Hepatocyte (in vitro differentiated cells): ENCODE data around the gene TACR2. TPM values are rescaled to one million over a fixed set of nuclear protein-coding genes. Genes with fewer than 3 reads are reported as not detected.

ENCODE experiments used
- DNase-seq: peaks from one replicate; pipeline ENCODE4 v3.0.0-alpha.2; 2016; ENCODE audit warnings: low spot score
- H2AFZ ChIP-seq: fragments of 200-600 bp; sonication (generic); 2 replicates; pipeline ENCODE4 v1.6.0; 2016; ENCODE audit warnings: antibody characterized with exemption, mild to moderate bottlenecking
- H3K27ac ChIP-seq: fragments of 200-600 bp; sonication (generic); 2 replicates; pipeline ENCODE4 v1.5.1; 2016; ENCODE audit warnings: mild to moderate bottlenecking
- H3K27me3 ChIP-seq: fragments of 200-600 bp; sonication (generic); 2 replicates; pipeline ENCODE4 v1.6.1; 2016
- H3K36me3 ChIP-seq: fragments of 200-600 bp; sonication (generic); replicated peaks from 2 replicates; pipeline ENCODE4 v1.5.1; 2016; ENCODE audit warnings: low read depth; ENCODE audit not compliant: insufficient read depth
- H3K4me1 ChIP-seq: fragments of 200-600 bp; sonication (generic); 2 replicates; pipeline ENCODE4 v1.5.1; 2016; ENCODE audit warnings: mild to moderate bottlenecking, moderate library complexity; ENCODE audit not compliant: insufficient read depth
- H3K4me2 ChIP-seq: fragments of 200-600 bp; sonication (generic); 2 replicates; pipeline ENCODE4 v1.6.0; 2016
- H3K4me3 ChIP-seq: fragments of 200-600 bp; sonication (generic); 2 replicates; pipeline ENCODE4 v1.5.1; 2016; ENCODE audit warnings: mild to moderate bottlenecking
- H3K79me2 ChIP-seq: fragments of 200-600 bp; sonication (generic); 2 replicates; pipeline ENCODE4 v1.6.0; 2017; ENCODE audit warnings: mild to moderate bottlenecking
- H3K9me2 ChIP-seq: fragments of 200-600 bp; sonication (generic); replicated peaks from 2 replicates; pipeline ENCODE4 v1.6.0; 2017; ENCODE audit warnings: mild to moderate bottlenecking; ENCODE audit not compliant: insufficient read depth
- H3K9me3 ChIP-seq: fragments of 200-600 bp; sonication (generic); 2 replicates; pipeline ENCODE4 v1.5.1; 2016; ENCODE audit warnings: low read depth, mild to moderate bottlenecking
- H4K20me1 ChIP-seq: fragments of 200-600 bp; sonication (generic); 2 replicates; pipeline ENCODE4 v1.6.0; 2016; ENCODE audit warnings: mild to moderate bottlenecking; ENCODE audit not compliant: insufficient read depth, poor library complexity, severe bottlenecking
- CTCF ChIP-seq: fragments of 200-600 bp; sonication (generic); IDR thresholded peaks from 2 replicates; pipeline ENCODE4 v1.5.1; 2016; ENCODE audit warnings: antibody characterized with exemption, mild to moderate bottlenecking; ENCODE audit not compliant: poor library complexity
- EZH2 ChIP-seq: fragments of 200-600 bp; sonication (generic); IDR thresholded peaks from 2 replicates; pipeline ENCODE4 v1.6.1; 2016; ENCODE audit warnings: antibody characterized with exemption, mild to moderate bottlenecking, borderline replicate concordance
- EZH2phosphoT487 ChIP-seq: fragments of 200-600 bp; sonication (generic); IDR thresholded peaks from one replicate; pipeline ENCODE4 v1.6.1; 2018; ENCODE audit warnings: antibody characterized with exemption, mild to moderate bottlenecking, low read depth, moderate library complexity; ENCODE audit not compliant: unreplicated experiment, severe bottlenecking
- WGBS: methylation state at CpG from one replicate; pipeline ENCODE4 v1.1.6; 2016; ENCODE audit warnings: low lambda C conversion rate; ENCODE audit errors: missing lambda C conversion rate; 5-methylcytosine and 5-hydroxymethylcytosine counted together
- polyA plus RNA-seq: library from polyadenylated mRNA; unstranded; fragments of >200 nt; fragmentation: Nextera tagmentation; extraction: Ambion mirVana; gene quantifications from 2 replicates; pipeline ENCODE4 v1.2.1, GENCODE V29; 2016
- total RNA-seq: library from RNA; depleted of rRNA; stranded (reverse); fragments of >200 nt; gene quantifications from 2 replicates; pipeline ENCODE4 v1.2.3, GENCODE V29; 2014

TACR2 gene
- total and polyA plus RNA-seq, 2 experiments from 2014 or later, result 0.07 TPM; not detected in 1

DNA sequence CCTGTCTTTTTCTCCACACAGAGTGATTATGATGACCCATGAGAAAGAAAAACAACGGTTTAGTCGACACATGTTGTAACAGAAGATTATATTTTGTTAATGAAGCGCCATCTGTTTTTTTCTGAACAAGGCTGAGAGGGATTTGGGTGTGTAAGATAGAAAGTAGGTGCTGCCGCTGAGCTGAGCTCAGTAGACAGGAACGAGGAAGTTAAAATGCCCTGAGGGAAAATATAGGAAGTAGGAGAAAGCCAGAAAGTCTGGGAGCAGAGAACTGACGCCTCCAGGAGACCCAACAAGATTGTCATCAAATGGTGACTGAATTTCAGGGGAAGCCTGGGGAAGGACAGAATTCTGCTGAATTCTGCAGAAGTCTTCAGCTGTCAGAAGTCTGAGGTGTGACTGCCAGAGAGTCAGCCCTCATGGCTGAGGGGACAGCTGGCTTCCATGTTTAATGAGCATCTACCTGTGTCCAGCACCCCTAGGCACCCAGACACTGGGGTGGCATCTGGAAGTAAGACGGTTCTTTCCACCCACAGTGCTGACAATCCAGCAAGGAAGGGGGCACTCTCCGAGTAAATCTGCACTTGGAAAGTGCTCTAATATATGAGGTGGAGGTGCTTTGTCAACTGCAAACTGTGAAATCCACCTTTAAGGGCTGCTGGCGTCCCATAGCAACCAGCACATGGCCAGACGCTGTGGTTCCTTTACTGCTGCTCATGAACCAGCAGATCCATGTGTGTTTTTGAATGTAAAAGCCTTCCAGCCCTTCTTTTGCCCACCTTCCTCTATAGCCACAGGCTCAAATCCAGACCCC is 22.0 kb upstream of the TACR2 start:
- no peaks in the 10 kb centered on the region for H3K36me3 ChIP-seq
- peak; percentile 72 for DNase-seq
- H3K9me3 ChIP-seq, result no peaks in the 10 kb centered on the region
- H4K20me1 ChIP-seq, result no peaks in the 10 kb centered on the region
- no peaks in the 10 kb centered on the region for H3K79me2 ChIP-seq
- H3K4me3 ChIP-seq, result no peak overlapping the region
- H3K27me3 ChIP-seq, result no peaks in the 10 kb centered on the region
- no peak for TF ChIP-seq EZH2
- TF ChIP-seq EZH2phosphoT487, result no peak
- no peak for TF ChIP-seq CTCF
- peak overlapping the region; percentile 48 for H2AFZ ChIP-seq
- no peaks in the 10 kb centered on the region for H3K9me2 ChIP-seq
- H3K4me1 ChIP-seq, result peaks cover 28% of the 10 kb centered on the region
- peak overlapping the region; percentile 92 for H3K27ac ChIP-seq
- H3K4me2 ChIP-seq, result peak overlapping the region; percentile 47
- 37% methylated on average over 10 of the region's 10 CpGs for whole genome bisulfite sequencing

GRCh38 chr10:69437321-69438259 is 20.9 kb upstream of the TACR2 start:
- no peaks in the 10 kb centered on the region for H3K79me2 ChIP-seq
- no peaks in the 10 kb centered on the region for H4K20me1 ChIP-seq
- no peaks in the 10 kb centered on the region for H3K9me3 ChIP-seq
- H3K27ac ChIP-seq, result peak overlapping the region; percentile 92
- no peaks in the 10 kb centered on the region for H3K9me2 ChIP-seq
- TF ChIP-seq EZH2phosphoT487 (no peak), EZH2 (no peak), CTCF (no peak)
- DNase-seq, result no peak
- H3K27me3 ChIP-seq, result no peaks in the 10 kb centered on the region
- H3K4me3 ChIP-seq, result no peak overlapping the region
- H2AFZ ChIP-seq, result no peak overlapping the region
- peaks cover 28% of the 10 kb centered on the region for H3K4me1 ChIP-seq
- 87% methylated on average over 13 of the region's 13 CpGs for WGBS
- peak overlapping the region; percentile 47 for H3K4me2 ChIP-seq
- H3K36me3 ChIP-seq, result no peaks in the 10 kb centered on the region

- Histone ChIP-seq H3K79me2 (no peaks in the 10 kb centered on the region), H3K4me2 (no peak overlapping the region), H3K27me3 (no peaks in the 10 kb centered on the region), H4K20me1 (no peaks in the 10 kb centered on the region), H2AFZ (no peak overlapping the region), H3K27ac (no peak overlapping the region), H3K36me3 (no peaks in the 10 kb centered on the region), H3K9me3 (no peaks in the 10 kb centered on the region), H3K9me2 (no peaks in the 10 kb centered on the region), H3K4me3 (no peak overlapping the region), H3K4me1 (peaks cover 28% of the 10 kb centered on the region)
- DNase-seq, result no peak
- whole genome bisulfite sequencing, result 93% methylated on average over 14 of the region's 14 CpGs
- TF ChIP-seq EZH2, result no peak
These were observed 19.3 kb upstream of the TACR2 start for GRCh38 chr10:69435966-69436520.
